SIG-M5 (cell line): ENCODE measurements around the gene STXBP6.
"Not testable (repeated sequence)": the region's sequence is repeated elsewhere in the genome, so short reads cannot be mapped to it uniquely, and the experiment has no call there.

ENCODE experiments used
- DNase-seq: peaks from one replicate; lab custom pipeline; 2025; lab: John Stamatoyannopoulos, UW

Gene STXBP6

GRCh38 chr14:24954700-24955037, 95.3 kb downstream of the STXBP6 start:
- DNase-seq = no peak

GRCh38 chr14:24954037-24954699, 95.8 kb downstream of the STXBP6 start:
- DNase-seq = no peak

- no peak for DNase-seq
Measured at GRCh38 chr14:24952851-24953666, 96.9 kb downstream of the STXBP6 start.

- no peak for DNase-seq
Measured at GRCh38 chr14:24948261-24948847, 101.6 kb downstream of the STXBP6 start.

- DNase-seq = no peak
Measured at GRCh38 chr14:24947131-24947530, 102.8 kb downstream of the STXBP6 start.

- no peak for DNase-seq
Measured at GRCh38 chr14:24944800-24945199, 105.1 kb downstream of the STXBP6 start.

- DNase-seq = no peak
Measured at GRCh38 chr14:24943024-24943423, 106.9 kb downstream of the STXBP6 start.

GRCh38 chr14:24941719-24942118, 108.2 kb downstream of the STXBP6 start:
- DNase-seq = no peak

GRCh38 chr14:24940213-24940783, 109.6 kb downstream of the STXBP6 start:
- DNase-seq = no peak

- no peak for DNase-seq
Measured at GRCh38 chr14:24938593-24938992, 111.4 kb downstream of the STXBP6 start.

GRCh38 chr14:24937300-24937699, 112.6 kb downstream of the STXBP6 start:
- DNase-seq = no peak

GRCh38 chr14:24936773-24937172, 113.2 kb downstream of the STXBP6 start:
- DNase-seq = not testable (repeated sequence)

GRCh38 chr14:24935796-24936195, 114.2 kb downstream of the STXBP6 start:
- no peak for DNase-seq

- no peak for DNase-seq
Measured at GRCh38 chr14:24928386-24928900, 121.5 kb downstream of the STXBP6 start.

GRCh38 chr14:24927809-24928208, 122.1 kb downstream of the STXBP6 start:
- DNase-seq = no peak

- no peak for DNase-seq
Measured at GRCh38 chr14:24925771-24926374, 124.1 kb downstream of the STXBP6 start.

- DNase-seq = no peak
Measured at GRCh38 chr14:24924544-24924943, 125.4 kb downstream of the STXBP6 start.

- DNase-seq = no peak
Measured at GRCh38 chr14:24921903-24922302, 128.0 kb downstream of the STXBP6 start.

- DNase-seq = no peak
Measured at GRCh38 chr14:24920265-24921075, 129.5 kb downstream of the STXBP6 start.

- no peak for DNase-seq
Measured at GRCh38 chr14:24918822-24919221, 131.1 kb downstream of the STXBP6 start.

- DNase-seq = no peak
Measured at GRCh38 chr14:24915958-24916595, 133.9 kb downstream of the STXBP6 start.
